GM12878 (cell line): ENCODE data around the gene TLDC2. TPM values are rescaled to one million over a fixed set of nuclear protein-coding genes. Genes with fewer than 3 reads are reported as not detected.
"Not testable (repeated sequence)": the region's sequence is repeated elsewhere in the genome, so short reads cannot be mapped to it uniquely, and the experiment has no call there.

ENCODE experiments used
- ATAC-seq: fragments of 200-7000 bp; cut with Tn5 transposase; 3 replicates; pipeline ENCODE4 v1.9.1; 2020; ENCODE audit warnings: mild to moderate bottlenecking, moderate library complexity
- BruUV-seq: library from RNA; stranded (reverse); fragments of 400-500 nt; replicated peaks from 2 replicates; lab custom pipeline; 2021; lab: Mats Ljungman, UMichigan
- CTCF ChIA-PET: fragments of 300-600 bp; sonication (Branson Sonifier 250); formaldehyde crosslinking; extraction: SDS; loops from one replicate; lab custom pipeline; 2021; ENCODE audit warnings: inconsistent platforms; lab: Yijun Ruan, JAX
- POLR2A ChIA-PET: fragments of 350-600 bp; formaldehyde crosslinking; extraction: SDS; loops from one replicate; lab custom pipeline; 2021; ENCODE audit warnings: inconsistent platforms; lab: Charles Lee
- RAD21 ChIA-PET: fragments of 300-600 bp; sonication (Branson Sonifier 250); formaldehyde crosslinking; loops from one replicate; lab custom pipeline; 2023; ENCODE audit warnings: antibody characterized with exemption; ENCODE audit not compliant: unreplicated experiment; lab: Charles Lee
- SMC1A ChIA-PET: fragments of 300-600 bp; sonication (Branson Sonifier 250); formaldehyde crosslinking; loops from one replicate; lab custom pipeline; 2023; ENCODE audit not compliant: unreplicated experiment, uncharacterized antibody; lab: Charles Lee
- DNase-seq: peaks from one replicate; pipeline ENCODE4 v3.0.0-alpha.2; 2011; ENCODE audit warnings: low read depth, low spot score
- FAIRE-seq: peaks from 3 replicates; lab custom pipeline; 2011; peaks lifted over from hg19 to GRCh38; lab: Jason Lieb, UNC
- H2AFZ ChIP-seq: 2 replicates; pipeline ENCODE4 v1.6.0; 2011; ENCODE audit warnings: low read depth, low read length, control low read depth; ENCODE audit not compliant: control insufficient read depth
- H3K27ac ChIP-seq: 2 replicates; pipeline ENCODE4 v1.5.1; 2011; ENCODE audit warnings: control low read depth; ENCODE audit not compliant: control insufficient read depth, insufficient read depth
- H3K27me3 ChIP-seq, 2 experiments: replicated peaks in 1 of 2; 2 replicates each; pipeline versions ENCODE4 v1.6.0 to v1.6.1; 2011; ENCODE audit warnings: low read length in 1 of 2; ENCODE audit not compliant: control insufficient read depth in 2 of 2, insufficient read depth in 2 of 2
- H3K36me3 ChIP-seq, 2 experiments: 2 replicates each; pipeline ENCODE4 v1.5.1; 2011; ENCODE audit warnings: low read length in 1 of 2; ENCODE audit not compliant: control insufficient read depth in 2 of 2, insufficient read depth in 2 of 2
- H3K4me1 ChIP-seq: 2 replicates; pipeline ENCODE4 v1.6.1; 2011; ENCODE audit warnings: mild to moderate bottlenecking, low read length, moderate library complexity, mixed read lengths; ENCODE audit not compliant: control insufficient read depth, insufficient read depth
- H3K4me2 ChIP-seq: 2 replicates; pipeline ENCODE4 v1.6.0; 2011; ENCODE audit warnings: control low read depth; ENCODE audit not compliant: control insufficient read depth, insufficient read depth
- H3K4me3 ChIP-seq: fragments of 200-600 bp; sonication (generic); 2 replicates; pipeline ENCODE4 v1.5.1; 2016
- H3K79me2 ChIP-seq: 2 replicates; pipeline ENCODE4 v1.6.0; 2011; ENCODE audit warnings: low read length; ENCODE audit not compliant: control insufficient read depth, insufficient read depth
- H3K9ac ChIP-seq: 2 replicates; pipeline ENCODE4 v1.8.0; 2011; ENCODE audit warnings: low read length, control low read depth, mixed read lengths; ENCODE audit not compliant: control insufficient read depth, insufficient read depth
- H3K9me3 ChIP-seq: replicated peaks from 3 replicates; pipeline ENCODE4 v1.5.1; 2011; ENCODE audit warnings: mild to moderate bottlenecking, low read length; ENCODE audit not compliant: control insufficient read depth, insufficient read depth
- H4K20me1 ChIP-seq: 2 replicates; pipeline ENCODE4 v1.6.0; 2011; ENCODE audit not compliant: control insufficient read depth, insufficient read depth
- ATF7 ChIP-seq: fragments of 450-650 bp; IDR thresholded peaks from 2 replicates; pipeline ENCODE4 v1.6.1; 2016; ENCODE audit warnings: low read depth, mild to moderate bottlenecking
- IKZF2 ChIP-seq, 2 experiments: fragments of 450-650 bp; IDR thresholded peaks; 2 replicates each; pipeline ENCODE4 v1.6.1; 2017; ENCODE audit warnings: mild to moderate bottlenecking in 2 of 2, moderate library complexity in 2 of 2
- MEF2A ChIP-seq: IDR thresholded peaks from 2 replicates; pipeline ENCODE4 v1.6.1; 2011; ENCODE audit warnings: low read depth, mild to moderate bottlenecking, low read length, moderate library complexity; ENCODE audit not compliant: insufficient read depth
- MEF2B ChIP-seq: fragments of 450-650 bp; IDR thresholded peaks from 2 replicates; pipeline ENCODE4 v1.6.1; 2018; ENCODE audit warnings: mild to moderate bottlenecking, moderate library complexity; ENCODE audit not compliant: partially characterized antibody, poor library complexity, severe bottlenecking
- NBN ChIP-seq: fragments of 450-650 bp; IDR thresholded peaks from 2 replicates; pipeline ENCODE4 v1.6.1; 2016
- SKIL ChIP-seq: fragments of 450-650 bp; IDR thresholded peaks from 2 replicates; pipeline ENCODE4 v1.6.1; 2017; ENCODE audit warnings: mild to moderate bottlenecking, low read depth, inconsistent platforms; ENCODE audit not compliant: poor library complexity, severe bottlenecking
- ZNF384 ChIP-seq: IDR thresholded peaks from 2 replicates; pipeline ENCODE4 v1.6.1; 2012; ENCODE audit warnings: low read depth, mild to moderate bottlenecking, low read length, improper control_type of control experiment, borderline replicate concordance
- WGBS: methylation state at CpG from one replicate; pipeline ENCODE4 v1.1.6; 2016; ENCODE audit warnings: low lambda C conversion rate; ENCODE audit not compliant: insufficient replicate concordance, insufficient coverage; ENCODE audit errors: missing lambda C conversion rate; 5-methylcytosine and 5-hydroxymethylcytosine counted together
- in situ Hi-C: fragments of 300-500 bp; cut with MboI; formaldehyde crosslinking; loops from 9 replicates; pipeline ENCODE4 v1.14.3; 2018; ENCODE audit warnings: mixed read lengths
- intact Hi-C: fragments of 100-400 bp; cut with micrococcal nuclease; formaldehyde crosslinking; loops from one replicate; pipeline ENCODE4 v1.14.2; 2022; ENCODE audit not compliant: unreplicated experiment
- polyA plus RNA-seq, 11 experiments: library from polyadenylated mRNA; depleted of rRNA in 4 of 11; unstranded in 6 of 11; stranded (reverse) in 5 of 11; fragments of >200 nt; fragmentation: Nextera tagmentation in 4 of 11; fragmentation: Illumina TruSeq in 1 of 11; extraction: Ambion mirVana in 4 of 11; extraction: Trizol in 1 of 11; gene quantifications; 1 replicate in 1 of 11; 2 replicates in 10 of 11; pipeline versions ENCODE4 v1.2.1 to v1.2.3, GENCODE V29; 2011 to 2016; ENCODE audit warnings: inconsistent platforms in 2 of 11, missing spikeins in 2 of 11, low read depth in 1 of 11
- total RNA-seq, 4 experiments: library from RNA; depleted of rRNA in 3 of 4; stranded (reverse); fragments of >200 nt in 3 of 4; fragmentation: Illumina TruSeq in 1 of 4; extraction: Trizol in 1 of 4; gene quantifications; 2 replicates each; pipeline versions ENCODE4 v1.2.1 to v1.2.3, GENCODE V29; 2013 to 2021

Gene TLDC2
- total and polyA plus RNA-seq, 10 of the 15 experiments (the other 5 are each of a cell fraction or from before 2014, with no cell fraction given), result 0.05 to 0.41 (median 0.21) TPM

- WGBS, result 43% methylated on average over 4 of the region's 5 CpGs
- Histone ChIP-seq H2AFZ (peak overlapping the region; percentile 51; the same call in 1 of the 2 replicates), H3K4me1 (peaks cover 33% of the 10 kb centered on the region), H3K27ac (peak overlapping the region; percentile 31)
- intact Hi-C loops, H3K4me2 ChIP-seq, H3K4me3 ChIP-seq, H3K79me2 ChIP-seq, FAIRE-seq, BruUV-seq, H3K36me3 ChIP-seq, in situ Hi-C loops, H4K20me1 ChIP-seq, DNase-seq, H3K9me3 ChIP-seq, H3K27me3 ChIP-seq, H3K9ac ChIP-seq: not testable (repeated sequence)
- peak; percentile 66 for ATAC-seq
- ChIA-PET SMC1A (interaction anchor here (0.6 to 1.9 kb wide), 8 partner anchors 8 to 1103 kb away, joined by 3 to 7 read pairs (median 4); no protein-coding TSS in a partner anchor), CTCF (interaction anchor here (1.1 to 6.7 kb wide), 7 partner anchors 8 to 140 kb away, joined by 3 to 54 read pairs (median 3); no protein-coding TSS in a partner anchor), RAD21 (interaction anchor here (0.6 to 4.9 kb wide), 10 partner anchors 8 to 277 kb away, joined by 3 to 32 read pairs (median 6); partner anchors contain the start of gene DSN1), POLR2A (interaction anchor here (0.6 to 1.5 kb wide), 8 partner anchors 11 to 1591 kb away, joined by 3 to 11 read pairs (median 3); partner anchors contain the start of genes EIF6 and RAB5IF)
- 0 out of 2 replicates have a peak, but pooled peaks have one; percentile 43 for TF ChIP-seq NBN
- peak; percentile 66 for TF ChIP-seq ZNF384
- TF ChIP-seq ATF7, result peak; percentile 56
- peak; percentile 96 for TF ChIP-seq MEF2A
- TF ChIP-seq IKZF2 (IDR thresholded peaks at IDR 0.05), result peak; percentile 14 to 52; a peak in 2 of 4 replicates
- peak; percentile 88 for TF ChIP-seq MEF2B
- TF ChIP-seq SKIL, result peak; percentile 46
These were observed 845 bp upstream of the TLDC2 start for GRCh38 chr20:36875093-36875492.
